PC-9 (cell line): ENCODE measurements around the gene PTCD3. TPM values are rescaled to one million over a fixed set of nuclear protein-coding genes. Genes with fewer than 3 reads are reported as not detected.

ENCODE experiments used
- BruUV-seq: library from RNA; stranded (reverse); fragments of 400-500 nt; replicated peaks from 2 replicates; lab custom pipeline; 2021; lab: Mats Ljungman, UMichigan
- CTCF ChIA-PET: fragments of 300-600 bp; sonication (Branson Sonifier 250); formaldehyde crosslinking; loops from one replicate; lab custom pipeline; 2022; ENCODE audit warnings: antibody characterized with exemption; lab: Charles Lee
- POLR2A ChIA-PET: fragments of 300-600 bp; sonication (Branson Sonifier 250); formaldehyde crosslinking; loops from one replicate; lab custom pipeline; 2022; ENCODE audit warnings: antibody characterized with exemption; ENCODE audit not compliant: unreplicated experiment; lab: Charles Lee
- DNase-seq, 2 experiments: peaks; one replicate each; pipeline versions ENCODE4 v3.0.0 to v3.0.0-alpha.2; 2015 to 2022; ENCODE audit warnings: mixed read lengths in 1 of 2
- H2AFZ ChIP-seq: fragments of 200-600 bp; sonication (generic); 2 replicates; pipeline ENCODE4 v1.8.1; 2017; ENCODE audit warnings: antibody characterized with exemption
- H3F3A ChIP-seq: fragments of 200-600 bp; sonication (generic); 2 replicates; pipeline ENCODE4 v1.8.1; 2017; ENCODE audit warnings: antibody characterized with exemption, mild to moderate bottlenecking, low read depth; ENCODE audit not compliant: insufficient read depth
- H3K27ac ChIP-seq: fragments of 200-600 bp; sonication (generic); 2 replicates; pipeline ENCODE4 v1.6.1; 2016; ENCODE audit warnings: mixed run types
- H3K27me3 ChIP-seq: fragments of 200-600 bp; sonication (generic); 2 replicates; pipeline ENCODE4 v1.6.1; 2016; ENCODE audit warnings: low read depth, mixed run types; ENCODE audit not compliant: insufficient read depth
- H3K36me3 ChIP-seq: fragments of 200-600 bp; sonication (generic); 2 replicates; pipeline ENCODE4 v1.6.1; 2016; ENCODE audit warnings: low read depth, mixed run types
- H3K4me1 ChIP-seq: fragments of 200-600 bp; sonication (generic); replicated peaks from 2 replicates; pipeline ENCODE4 v1.6.1; 2016; ENCODE audit warnings: mixed run types; ENCODE audit not compliant: insufficient read depth
- H3K4me2 ChIP-seq: fragments of 200-600 bp; sonication (generic); 2 replicates; pipeline ENCODE4 v1.6.1; 2017; ENCODE audit warnings: mixed run types
- H3K4me3 ChIP-seq: fragments of 200-600 bp; sonication (generic); 2 replicates; pipeline ENCODE4 v1.6.1; 2016; ENCODE audit warnings: mixed run types
- H3K79me2 ChIP-seq: fragments of 200-600 bp; sonication (generic); 2 replicates; pipeline ENCODE4 v1.6.1; 2017; ENCODE audit warnings: low read depth, mixed run types
- H3K9me2 ChIP-seq: fragments of 200-600 bp; sonication (generic); 2 replicates; pipeline ENCODE4 v1.8.1; 2017; ENCODE audit warnings: mild to moderate bottlenecking; ENCODE audit not compliant: insufficient read depth
- H3K9me3 ChIP-seq: fragments of 200-600 bp; sonication (generic); 2 replicates; pipeline ENCODE4 v1.8.1; 2016; ENCODE audit warnings: low read depth; ENCODE audit not compliant: insufficient read depth
- H4K20me1 ChIP-seq: fragments of 200-600 bp; sonication (generic); 2 replicates; pipeline ENCODE4 v1.8.1; 2017; ENCODE audit not compliant: insufficient read depth
- EZH2 ChIP-seq: fragments of 200-600 bp; sonication (generic); IDR thresholded peaks from 2 replicates; pipeline ENCODE4 v1.8.0; 2017; ENCODE audit warnings: antibody characterized with exemption, low read depth
- intact Hi-C: fragments of 100-400 bp; cut with micrococcal nuclease; formaldehyde crosslinking; loops from one replicate; pipeline ENCODE4 v1.10.0; 2022; ENCODE audit not compliant: unreplicated experiment
- total RNA-seq: library from RNA; stranded (reverse); gene quantifications from 2 replicates; pipeline ENCODE4 v1.2.3, GENCODE V29; 2021
- TF ChIP-seq, protein P1 (sequence below): fragments of 200-600 bp; sonication (generic); conservative IDR thresholded peaks from 2 replicates; pipeline ENCODE4 v1.6.1; 2017; ENCODE audit warnings: mixed run types, antibody characterized with exemption, mild to moderate bottlenecking, moderate library complexity

Gene PTCD3
- total RNA-seq, 1 experiment from 2014 or later: 82.7 TPM

DNA sequence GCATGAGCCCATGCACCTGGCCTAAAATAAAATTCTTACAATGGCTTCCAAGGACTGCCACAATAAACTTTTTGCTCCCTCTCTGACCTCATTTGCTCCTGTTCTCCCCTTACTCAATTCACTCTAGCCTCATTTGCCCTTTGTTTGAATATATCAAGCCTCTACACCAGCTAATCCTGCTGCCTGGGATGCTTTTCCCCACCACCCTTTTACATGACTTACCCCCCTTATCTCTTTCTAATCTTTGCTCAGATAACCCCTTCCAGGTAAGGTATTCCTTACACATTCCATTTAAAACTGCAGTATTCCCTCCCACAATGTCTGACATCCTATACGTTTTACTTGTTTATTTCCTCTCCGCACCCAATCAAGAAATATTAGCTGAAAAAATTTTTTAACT, 66.6 kb downstream of the PTCD3 start:
- no peak overlapping the region for H3K4me2 ChIP-seq
- POLR2A ChIA-PET: no interaction called here
- H3K79me2 ChIP-seq: peaks cover 7% of the 10 kb centered on the region; the same call in 1 of the 2 replicates
- H3K9me3 ChIP-seq: no peaks in the 10 kb centered on the region
- no peak for DNase-seq
- no peaks in the 10 kb centered on the region for H3F3A ChIP-seq
- no TSS peak for BruUV-seq
- no peak overlapping the region for H2AFZ ChIP-seq
- peaks cover 30% of the 10 kb centered on the region for H3K36me3 ChIP-seq
- H3K27me3 ChIP-seq: no peaks in the 10 kb centered on the region
- no peaks in the 10 kb centered on the region for H3K4me1 ChIP-seq
- TF ChIP-seq EZH2: no peak
- TF ChIP-seq, protein P1, sequence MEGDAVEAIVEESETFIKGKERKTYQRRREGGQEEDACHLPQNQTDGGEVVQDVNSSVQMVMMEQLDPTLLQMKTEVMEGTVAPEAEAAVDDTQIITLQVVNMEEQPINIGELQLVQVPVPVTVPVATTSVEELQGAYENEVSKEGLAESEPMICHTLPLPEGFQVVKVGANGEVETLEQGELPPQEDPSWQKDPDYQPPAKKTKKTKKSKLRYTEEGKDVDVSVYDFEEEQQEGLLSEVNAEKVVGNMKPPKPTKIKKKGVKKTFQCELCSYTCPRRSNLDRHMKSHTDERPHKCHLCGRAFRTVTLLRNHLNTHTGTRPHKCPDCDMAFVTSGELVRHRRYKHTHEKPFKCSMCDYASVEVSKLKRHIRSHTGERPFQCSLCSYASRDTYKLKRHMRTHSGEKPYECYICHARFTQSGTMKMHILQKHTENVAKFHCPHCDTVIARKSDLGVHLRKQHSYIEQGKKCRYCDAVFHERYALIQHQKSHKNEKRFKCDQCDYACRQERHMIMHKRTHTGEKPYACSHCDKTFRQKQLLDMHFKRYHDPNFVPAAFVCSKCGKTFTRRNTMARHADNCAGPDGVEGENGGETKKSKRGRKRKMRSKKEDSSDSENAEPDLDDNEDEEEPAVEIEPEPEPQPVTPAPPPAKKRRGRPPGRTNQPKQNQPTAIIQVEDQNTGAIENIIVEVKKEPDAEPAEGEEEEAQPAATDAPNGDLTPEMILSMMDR: no peak
- no peak overlapping the region for H3K4me3 ChIP-seq
- H3K9me2 ChIP-seq: no peaks in the 10 kb centered on the region
- intact Hi-C loops: loop anchor here (10.0 kb wide), 1 partner anchor 48 kb away; no protein-coding TSS in a partner anchor
- peaks cover 34% of the 10 kb centered on the region for H4K20me1 ChIP-seq
- H3K27ac ChIP-seq: no peak overlapping the region
- CTCF ChIA-PET: no interaction called here

DNA sequence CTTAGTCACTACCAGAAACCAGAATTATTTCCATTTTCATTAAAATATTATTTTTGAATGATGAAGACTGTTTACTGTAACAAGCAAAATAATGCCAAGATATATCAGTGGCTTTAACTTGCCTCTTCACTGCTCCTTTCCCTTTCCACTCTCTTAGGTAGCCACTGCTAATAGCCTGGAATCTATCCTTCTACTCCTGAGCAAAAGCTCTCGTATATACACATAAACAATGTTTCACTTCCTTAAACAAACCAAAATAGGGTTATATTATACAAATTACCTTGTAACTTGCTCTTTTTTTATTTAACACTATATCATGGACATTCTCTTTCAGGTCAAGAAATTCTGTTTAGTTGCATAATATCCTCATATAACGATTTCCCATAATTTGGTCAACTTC, 68.4 kb downstream of the PTCD3 start:
- Histone ChIP-seq H3K4me2 (no peak overlapping the region), H3K79me2 (peaks cover 7% of the 10 kb centered on the region; the same call in 1 of the 2 replicates), H3K27me3 (no peaks in the 10 kb centered on the region), H3K27ac (no peak overlapping the region), H3F3A (no peaks in the 10 kb centered on the region), H3K36me3 (peaks cover 36% of the 10 kb centered on the region), H3K4me1 (no peaks in the 10 kb centered on the region), H3K9me3 (no peaks in the 10 kb centered on the region), H3K4me3 (no peak overlapping the region), H2AFZ (no peak overlapping the region), H4K20me1 (peaks cover 40% of the 10 kb centered on the region), H3K9me2 (no peaks in the 10 kb centered on the region)
- DNase-seq: no peak
- ChIA-PET CTCF (no interaction called here), POLR2A (no interaction called here)
- intact Hi-C loops: loop anchor here (10.0 kb wide), 1 partner anchor 50 kb away; no protein-coding TSS in a partner anchor
- no TSS peak for BruUV-seq
- TF ChIP-seq, protein P1: no peak
- TF ChIP-seq EZH2: no peak

DNA sequence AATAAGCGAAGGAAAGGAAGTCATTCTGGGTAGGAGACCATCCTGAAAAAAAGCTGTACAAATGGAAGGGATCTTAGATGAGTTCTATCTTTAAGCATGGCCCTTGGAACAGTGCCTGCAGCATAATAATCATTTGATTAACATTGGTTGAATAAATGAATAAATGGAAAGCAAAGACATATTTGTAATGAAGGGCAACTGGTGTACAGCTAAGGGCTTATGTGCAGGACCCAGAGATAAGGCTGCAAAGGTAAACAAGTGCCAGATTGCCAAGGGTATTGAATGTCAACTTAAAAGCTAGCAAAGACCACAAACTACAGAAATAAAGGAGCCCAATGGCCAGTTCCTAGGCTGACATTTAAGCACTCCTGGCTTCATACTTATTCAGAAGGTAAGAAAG, 69.8 kb downstream of the PTCD3 start:
- no peaks in the 10 kb centered on the region for H3F3A ChIP-seq
- DNase-seq: no peak
- ChIA-PET POLR2A (no interaction called here), CTCF (no interaction called here)
- no peak overlapping the region for H2AFZ ChIP-seq
- H3K27ac ChIP-seq: no peak overlapping the region
- H3K27me3 ChIP-seq: no peaks in the 10 kb centered on the region
- no TSS peak for BruUV-seq
- no peak overlapping the region for H3K4me2 ChIP-seq
- H3K79me2 ChIP-seq: peaks cover 13% of the 10 kb centered on the region
- H3K9me3 ChIP-seq: no peaks in the 10 kb centered on the region
- TF ChIP-seq, protein P1: no peak
- no peak for TF ChIP-seq EZH2
- H4K20me1 ChIP-seq: peaks cover 42% of the 10 kb centered on the region
- intact Hi-C loops: loop anchor here (10.0 kb wide), 1 partner anchor 51 kb away; no protein-coding TSS in a partner anchor
- no peaks in the 10 kb centered on the region for H3K4me1 ChIP-seq
- peaks cover 36% of the 10 kb centered on the region for H3K36me3 ChIP-seq
- H3K9me2 ChIP-seq: no peaks in the 10 kb centered on the region
- no peak overlapping the region for H3K4me3 ChIP-seq
